Endothelial cell (in vitro differentiated cells): ENCODE results near the gene TSPAN9. TPM values are rescaled to one million over a fixed set of nuclear protein-coding genes. Genes with fewer than 3 reads are reported as not detected.

Experiments used
- DNase-seq: peaks from one replicate; pipeline ENCODE4 v3.0.0; 2021; ENCODE audit warnings: low spot score
- H3K27ac Mint-ChIP-seq: one replicate; pipeline ENCODE4 v1.8.0; 2021; ENCODE audit warnings: mixed read lengths, inconsistent platforms; ENCODE audit not compliant: unreplicated experiment
- H3K27me3 Mint-ChIP-seq: one replicate; pipeline ENCODE4 v1.8.0; 2021; ENCODE audit warnings: mild to moderate bottlenecking, moderate library complexity, mixed read lengths, inconsistent platforms; ENCODE audit not compliant: unreplicated experiment
- H3K36me3 Mint-ChIP-seq: one replicate; pipeline ENCODE4 v1.8.0; 2021; ENCODE audit warnings: mild to moderate bottlenecking, low read depth, mixed read lengths, inconsistent platforms; ENCODE audit not compliant: unreplicated experiment
- H3K4me1 Mint-ChIP-seq: one replicate; pipeline ENCODE4 v1.8.0; 2021; ENCODE audit warnings: mild to moderate bottlenecking, mixed read lengths, inconsistent platforms; ENCODE audit not compliant: unreplicated experiment
- H3K4me3 Mint-ChIP-seq: one replicate; pipeline ENCODE4 v1.8.0; 2021; ENCODE audit warnings: mild to moderate bottlenecking, mixed read lengths, inconsistent platforms; ENCODE audit not compliant: unreplicated experiment
- H3K9me3 Mint-ChIP-seq: one replicate; pipeline ENCODE4 v1.8.0; 2021; ENCODE audit warnings: mixed read lengths, inconsistent platforms; ENCODE audit not compliant: unreplicated experiment
- CTCF ChIP-seq: fragments of 200-600 bp; sonication (generic); IDR thresholded peaks from one replicate; pipeline ENCODE4 v1.5.0; 2021; ENCODE audit warnings: antibody characterized with exemption; ENCODE audit not compliant: unreplicated experiment
- total RNA-seq: library from RNA; stranded (reverse); fragmentation: NEBNext Ultra II Directional; extraction: Animal tissue kit (Norgen Biotek cat#: 25700); gene quantifications from one replicate; pipeline ENCODE4 v1.2.1, GENCODE V29; 2021; ENCODE audit not compliant: unreplicated experiment

The TSPAN9 gene
- total RNA-seq, 1 donor from 2014 or later, result 116 TPM

- Mint-ChIP-seq H3K36me3 (peaks cover 18% of the 10 kb centered on the region), H3K27me3 (peaks cover 14% of the 10 kb centered on the region), H3K4me3 (no peak overlapping the region), H3K27ac (no peak overlapping the region), H3K9me3 (no peaks in the 10 kb centered on the region), H3K4me1 (peaks cover 56% of the 10 kb centered on the region)
- peak; percentile 87 for TF ChIP-seq CTCF
- DNase-seq, result peak; percentile 49
Measured at GRCh38 chr12:3135522-3136461, 58.6 kb downstream of the TSPAN9 start.

- no peak for TF ChIP-seq CTCF
- peaks cover 18% of the 10 kb centered on the region for H3K36me3 Mint-ChIP-seq
- no peak overlapping the region for H3K27ac Mint-ChIP-seq
- H3K27me3 Mint-ChIP-seq, result peaks cover 14% of the 10 kb centered on the region
- no peak overlapping the region for H3K4me3 Mint-ChIP-seq
- peaks cover 57% of the 10 kb centered on the region for H3K4me1 Mint-ChIP-seq
- H3K9me3 Mint-ChIP-seq, result no peaks in the 10 kb centered on the region
- no peak for DNase-seq
Measured at GRCh38 chr12:3136641-3137267, 59.6 kb downstream of the TSPAN9 start.

GRCh38 chr12:3137268-3137781 lies 60.1 kb downstream of the TSPAN9 start:
- no peak for TF ChIP-seq CTCF
- Mint-ChIP-seq H3K4me3 (no peak overlapping the region), H3K36me3 (peaks cover 18% of the 10 kb centered on the region), H3K27me3 (peaks cover 14% of the 10 kb centered on the region), H3K27ac (peak overlapping the region; percentile 74), H3K4me1 (peaks cover 56% of the 10 kb centered on the region), H3K9me3 (no peaks in the 10 kb centered on the region)
- peak; percentile 45 for DNase-seq

GRCh38 chr12:3137814-3138445 lies 60.8 kb downstream of the TSPAN9 start:
- Mint-ChIP-seq H3K4me3 (no peak overlapping the region), H3K4me1 (peaks cover 53% of the 10 kb centered on the region), H3K9me3 (no peaks in the 10 kb centered on the region), H3K27ac (peak overlapping the region; percentile 74), H3K27me3 (peaks cover 16% of the 10 kb centered on the region), H3K36me3 (peaks cover 24% of the 10 kb centered on the region)
- no peak for TF ChIP-seq CTCF
- DNase-seq, result no peak
